GM21367 (cell line): ENCODE results near the gene C3orf49.
A peak's percentile ranks its signal among the peaks of the same experiment; 100 is the strongest.

ENCODE experiments used
- ATAC-seq: cut with Tn5 transposase; IDR thresholded peaks from one replicate; pipeline ENCODE4 v1.9.1; 2021; ENCODE audit not compliant: unreplicated experiment

The C3orf49 gene

GRCh38 chr3:63849175-63849574 lies 30.1 kb downstream of the C3orf49 start:
- ATAC-seq, result no peak

DNA sequence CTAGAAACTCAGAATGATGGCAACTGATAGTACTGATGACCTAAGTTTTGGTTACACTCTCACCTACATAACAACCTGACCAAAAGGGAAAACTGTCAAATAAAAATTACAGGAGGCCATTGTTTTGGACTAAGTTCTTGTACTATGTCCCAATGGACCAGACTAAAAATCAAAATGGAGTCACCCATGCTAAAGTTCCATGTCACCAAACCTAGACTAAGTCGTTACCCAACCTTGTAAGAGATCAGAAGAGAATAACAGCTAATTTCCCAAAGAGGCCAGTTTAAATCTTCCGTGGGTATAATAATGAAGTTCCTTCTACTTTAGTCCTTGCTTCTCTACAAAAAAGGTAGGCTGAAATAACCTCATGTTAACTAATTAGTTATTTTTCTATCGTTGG lies 32.2 kb downstream of the C3orf49 start:
- no peak for ATAC-seq

- ATAC-seq, result no peak
Measured at GRCh38 chr3:63853106-63853505, 34.0 kb downstream of the C3orf49 start.

- no peak for ATAC-seq
Measured at GRCh38 chr3:63855333-63855940, 36.3 kb downstream of the C3orf49 start.

DNA sequence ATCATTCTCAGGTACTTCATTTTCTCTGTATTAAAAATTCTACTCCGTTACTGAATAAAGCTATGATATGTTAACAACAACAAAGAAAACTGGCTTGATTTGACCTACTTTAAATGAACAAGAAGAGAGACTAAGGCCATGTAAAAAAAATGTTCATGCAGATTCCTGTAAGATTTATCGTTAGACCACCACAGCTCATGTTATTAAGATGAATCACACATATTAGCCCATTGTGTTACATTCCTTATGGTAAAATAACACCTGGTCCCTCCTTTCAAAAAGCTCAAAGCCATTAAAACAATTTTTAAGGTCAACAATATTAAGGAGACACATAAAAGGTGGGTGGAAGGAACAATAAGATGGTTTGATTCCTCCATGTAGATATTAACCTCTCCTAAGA lies 38.2 kb downstream of the C3orf49 start:
- ATAC-seq, result no peak

- no peak for ATAC-seq
Measured at GRCh38 chr3:63860776-63861175, 41.7 kb downstream of the C3orf49 start.

GRCh38 chr3:63861306-63861705 lies 42.2 kb downstream of the C3orf49 start:
- no peak for ATAC-seq

DNA sequence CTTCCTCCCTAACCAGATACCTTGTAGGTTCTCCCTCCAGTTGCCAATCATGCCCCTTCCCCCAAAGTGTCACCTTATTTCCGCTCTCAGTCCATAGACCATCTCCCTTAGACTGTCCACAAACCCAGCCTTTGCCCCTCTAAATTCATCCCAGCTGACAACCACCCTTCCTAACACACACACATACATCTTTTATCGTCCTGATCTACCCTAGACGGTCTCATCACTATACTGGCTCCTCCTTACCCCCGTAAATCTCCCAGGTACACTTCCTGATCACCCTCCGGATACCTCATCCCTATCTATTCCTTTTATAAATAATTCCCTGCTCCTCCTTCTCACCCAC lies 43.7 kb downstream of the C3orf49 start:
- ATAC-seq, result no peak

GRCh38 chr3:63863150-63864007 lies 44.3 kb downstream of the C3orf49 start, which contains the start of the genes ATXN7 and THOC7:
ATXN7 (plus strand) TSS chr3:63863867; CDS start chr3:63912599, 48,732 bp downstream.
THOC7 (minus strand) TSS chr3:63863805; CDS start chr3:63863790, 15 bp downstream.
- peak; percentile 52 for ATAC-seq

DNA sequence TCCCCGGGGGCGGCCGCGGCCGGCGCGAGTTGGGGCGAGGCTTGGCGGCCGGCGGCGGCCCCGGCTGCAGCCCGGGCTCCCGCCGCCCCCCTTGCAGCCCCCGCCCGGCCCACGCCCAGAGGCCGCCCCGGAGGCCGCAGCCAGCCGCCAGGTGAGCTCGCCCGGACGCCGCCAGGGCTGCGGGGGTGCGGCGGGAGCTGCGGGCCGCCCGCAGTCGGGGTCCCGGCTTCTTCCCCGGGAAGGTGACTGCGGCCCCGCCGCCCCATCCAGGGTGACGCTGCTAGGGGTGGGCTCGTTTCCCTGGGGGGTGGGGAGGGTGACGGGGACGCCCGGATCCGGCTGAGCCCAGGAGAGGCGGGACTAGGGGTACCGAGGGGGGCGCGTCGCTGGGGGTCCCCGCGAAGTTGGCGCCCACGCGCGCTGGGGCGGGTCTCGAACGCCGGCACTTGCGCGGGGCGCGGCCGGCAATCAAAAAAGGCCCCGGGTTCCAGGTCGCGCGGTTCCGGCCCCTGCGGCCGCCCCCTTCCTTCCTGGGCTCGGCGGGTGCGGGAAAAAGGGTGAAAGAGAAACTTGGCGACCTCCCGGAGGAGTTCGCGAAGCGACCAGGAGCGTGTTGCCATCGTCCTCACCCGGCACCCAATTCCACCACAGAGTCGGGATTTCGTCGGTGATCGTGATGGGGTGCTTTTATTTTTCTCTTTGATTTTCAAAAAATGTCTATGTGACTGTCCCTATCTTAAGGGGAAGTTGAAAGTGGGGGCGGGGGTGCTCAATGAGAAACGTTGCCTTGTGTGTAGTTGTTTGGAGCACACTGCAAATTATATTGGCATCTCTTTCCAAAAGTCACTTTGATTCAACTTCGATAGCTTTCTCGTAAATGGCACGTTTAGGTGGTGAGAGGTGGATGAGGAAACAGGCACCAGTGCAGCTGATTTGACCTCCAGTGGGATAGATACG lies 45.2 kb downstream of the C3orf49 start:
- peak; percentile 34 for ATAC-seq

GRCh38 chr3:63864965-63865327 lies 45.8 kb downstream of the C3orf49 start:
- ATAC-seq, result no peak

- ATAC-seq, result no peak
Measured at GRCh38 chr3:63867225-63867624, 48.1 kb downstream of the C3orf49 start.

DNA sequence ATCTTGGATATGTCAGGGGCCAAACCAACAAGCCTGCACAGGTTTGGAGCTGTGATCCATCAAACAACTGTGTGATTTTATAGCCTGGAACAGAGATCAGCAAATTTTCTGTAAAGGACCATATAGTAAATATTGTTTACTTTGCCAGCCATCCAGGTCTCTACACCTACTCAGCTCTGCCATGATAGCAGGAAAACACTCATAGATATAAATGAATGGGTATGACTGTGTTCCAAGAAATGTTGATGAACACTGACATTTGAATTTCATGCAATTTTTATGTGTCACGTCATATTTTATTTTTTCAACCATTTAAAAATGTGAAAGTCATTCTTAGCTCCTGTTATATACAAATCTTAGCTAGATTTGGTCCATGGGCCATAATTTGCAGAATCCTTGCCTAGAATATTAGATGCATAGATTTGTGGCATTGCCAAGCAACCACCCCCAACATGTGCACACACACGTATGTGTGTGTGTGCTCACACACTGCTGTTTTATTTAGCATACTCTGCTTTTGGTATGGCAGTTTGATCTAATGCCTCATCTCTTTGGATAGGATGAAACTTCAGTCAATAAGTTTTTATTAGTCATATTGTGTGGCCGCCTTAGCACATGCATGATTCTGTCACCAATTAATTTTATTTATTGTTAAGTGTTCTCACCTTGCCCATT lies 51.0 kb downstream of the C3orf49 start:
- no peak for ATAC-seq

GRCh38 chr3:63870615-63871005 lies 51.5 kb downstream of the C3orf49 start:
- no peak for ATAC-seq

DNA sequence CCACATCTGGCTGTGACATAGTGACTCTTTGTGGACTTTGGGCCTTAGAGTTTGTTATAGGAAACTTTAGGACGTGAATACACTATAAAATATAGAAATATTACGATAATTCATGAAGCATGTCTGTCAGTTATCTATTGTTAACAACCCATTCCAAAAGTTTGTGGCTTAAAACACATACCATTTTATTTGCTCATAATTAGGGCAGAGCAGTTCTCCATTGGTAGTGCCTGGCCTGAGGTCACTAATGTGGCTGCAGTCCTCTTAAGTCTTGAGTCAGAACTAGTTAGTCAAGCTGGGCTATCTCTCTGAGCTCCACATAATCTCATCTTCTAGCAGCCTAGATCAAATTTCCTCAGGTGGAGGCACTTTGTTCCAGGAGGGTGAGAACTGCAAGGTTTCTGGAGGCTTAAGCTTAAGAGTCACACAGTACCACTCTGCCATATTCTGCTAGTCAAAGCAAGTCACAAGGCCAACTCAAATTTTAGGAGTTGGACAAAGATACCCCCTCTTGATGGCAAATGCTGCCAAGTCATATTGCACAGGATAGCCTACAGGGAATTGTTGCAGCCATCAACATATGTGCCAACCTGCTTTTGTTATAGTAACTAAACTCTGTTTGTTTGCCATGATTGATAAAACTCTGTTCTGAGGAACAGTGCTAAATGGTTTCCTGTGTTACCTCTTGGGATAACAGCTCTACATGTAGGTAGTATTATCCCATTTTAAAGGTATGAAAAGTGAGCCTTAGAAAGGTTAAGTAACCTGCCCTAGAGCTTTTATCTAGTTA lies 53.2 kb downstream of the C3orf49 start:
- ATAC-seq, result no peak

- ATAC-seq, result no peak
Measured at GRCh38 chr3:63874769-63875168, 55.7 kb downstream of the C3orf49 start.

DNA sequence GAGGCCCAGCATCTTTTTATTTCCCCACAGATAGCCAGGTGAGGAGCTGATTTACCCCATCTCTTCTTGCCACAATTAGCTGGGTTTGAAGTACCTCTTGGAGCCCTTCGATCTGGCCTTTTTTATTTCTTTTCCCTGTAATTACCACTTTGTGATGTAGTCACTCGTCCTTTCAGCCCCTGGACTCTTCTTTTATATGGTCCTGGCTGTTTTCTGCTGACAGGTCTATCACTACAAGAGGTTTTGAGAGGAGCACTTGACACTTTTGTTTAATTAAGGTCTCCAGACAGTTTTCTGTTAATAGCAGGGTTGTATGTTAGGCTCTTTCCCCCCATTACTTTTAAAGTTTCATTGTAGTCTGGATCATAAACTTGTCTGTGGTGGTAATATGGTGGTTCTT lies 56.4 kb downstream of the C3orf49 start:
- no peak for ATAC-seq

DNA sequence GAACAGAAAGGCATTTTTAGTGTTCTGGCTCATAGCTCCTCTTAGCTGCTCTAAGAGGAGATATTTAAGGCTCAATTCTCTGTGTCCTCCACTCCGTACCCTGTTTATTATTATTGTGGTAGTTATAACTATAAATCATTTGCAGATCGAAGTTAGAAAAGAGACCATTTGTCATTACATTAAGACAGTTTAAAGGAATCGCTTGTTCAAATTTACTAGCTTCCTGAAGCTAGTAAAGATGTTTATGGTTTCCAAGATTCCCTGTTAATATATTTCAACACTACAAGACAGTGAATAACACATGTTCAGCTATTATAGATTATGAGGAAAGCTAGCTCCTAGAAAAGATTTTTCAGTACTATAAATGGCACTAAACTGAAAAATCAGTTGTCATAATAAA lies 57.2 kb downstream of the C3orf49 start:
- ATAC-seq, result no peak

GRCh38 chr3:63877737-63878393 lies 58.8 kb downstream of the C3orf49 start:
- no peak for ATAC-seq
